Measurements from ENCODE around the gene SP6.

SP6 gene

GRCh38 chr17:47878203-47879027 lies 27.5 kb upstream of the SP6 start:
- Histone ChIP-seq H3K4me1 (ENCODE audit: insufficient read depth, insufficient read length) (peaks cover 22% of the 10 kb centered on the region), H3K27me3 (ENCODE audit: insufficient read depth, insufficient read length) (no peaks in the 10 kb centered on the region), H3K4me3 (ENCODE audit: insufficient read length, low read depth) (no peak overlapping the region), H3K9me3 (ENCODE audit: insufficient read depth, low read length) (no peaks in the 10 kb centered on the region), H3K36me3 (ENCODE audit: insufficient read depth, insufficient read length, low read length) (no peaks in the 10 kb centered on the region), H3K9ac (ENCODE audit: insufficient read length, low read depth) (peak overlapping the region; percentile 0)
- no peak for DNase-seq (ENCODE audit: low read depth, low spot score)
- TF ChIP-seq SUZ12 (IDR thresholded peaks at IDR 0.05; ENCODE audit: extremely low read depth, insufficient read depth, insufficient read length), result no peak
- TF ChIP-seq ZNF274 (IDR thresholded peaks at IDR 0.05; ENCODE audit: low read depth, low read length), result no peak
- TF ChIP-seq YY1 (IDR thresholded peaks at IDR 0.05; ENCODE audit: insufficient read depth, insufficient read length), result no peak

- TF ChIP-seq SUZ12 (IDR thresholded peaks at IDR 0.05; ENCODE audit: extremely low read depth, insufficient read depth, insufficient read length), result no peak
- TF ChIP-seq YY1 (IDR thresholded peaks at IDR 0.05; ENCODE audit: insufficient read depth, insufficient read length), result no peak
- no peak for TF ChIP-seq ZNF274 (IDR thresholded peaks at IDR 0.05; ENCODE audit: low read depth, low read length)
- Histone ChIP-seq H3K9me3 (ENCODE audit: insufficient read depth, low read length) (no peaks in the 10 kb centered on the region), H3K4me1 (ENCODE audit: insufficient read depth, insufficient read length) (peaks cover 27% of the 10 kb centered on the region), H3K27me3 (ENCODE audit: insufficient read depth, insufficient read length) (no peaks in the 10 kb centered on the region), H3K9ac (ENCODE audit: insufficient read length, low read depth) (no peak overlapping the region), H3K4me3 (ENCODE audit: insufficient read length, low read depth) (no peak overlapping the region), H3K36me3 (ENCODE audit: insufficient read depth, insufficient read length, low read length) (no peaks in the 10 kb centered on the region)
- DNase-seq (ENCODE audit: low read depth, low spot score), result no peak
Measured at GRCh38 chr17:47877368-47878034, 26.5 kb upstream of the SP6 start.

GRCh38 chr17:47875011-47875985 lies 24.3 kb upstream of the SP6 start:
- peaks cover 15% of the 10 kb centered on the region for H3K27me3 ChIP-seq (ENCODE audit: insufficient read depth, insufficient read length)
- no peak overlapping the region for H3K9ac ChIP-seq (ENCODE audit: insufficient read length, low read depth)
- no peak for DNase-seq (ENCODE audit: low read depth, low spot score)
- TF ChIP-seq SUZ12 (IDR thresholded peaks at IDR 0.05; ENCODE audit: extremely low read depth, insufficient read depth, insufficient read length) (no peak), YY1 (IDR thresholded peaks at IDR 0.05; ENCODE audit: insufficient read depth, insufficient read length) (no peak)
- H3K36me3 ChIP-seq (ENCODE audit: insufficient read depth, insufficient read length, low read length), result no peaks in the 10 kb centered on the region
- no peak overlapping the region for H3K4me3 ChIP-seq (ENCODE audit: insufficient read length, low read depth)
- H3K4me1 ChIP-seq (ENCODE audit: insufficient read depth, insufficient read length), result peaks cover 27% of the 10 kb centered on the region
- H3K9me3 ChIP-seq (ENCODE audit: insufficient read depth, low read length), result no peaks in the 10 kb centered on the region

GRCh38 chr17:47873200-47874090 lies 22.5 kb upstream of the SP6 start:
- H3K36me3 ChIP-seq (ENCODE audit: insufficient read depth, insufficient read length, low read length), result no peaks in the 10 kb centered on the region
- no peak for DNase-seq (ENCODE audit: low read depth, low spot score)
- no peak overlapping the region for H3K4me3 ChIP-seq (ENCODE audit: insufficient read length, low read depth)
- no peak for TF ChIP-seq YY1 (IDR thresholded peaks at IDR 0.05; ENCODE audit: insufficient read depth, insufficient read length)
- no peak for TF ChIP-seq ZNF274 (IDR thresholded peaks at IDR 0.05; ENCODE audit: low read depth, low read length)
- no peak for TF ChIP-seq SUZ12 (IDR thresholded peaks at IDR 0.05; ENCODE audit: extremely low read depth, insufficient read depth, insufficient read length)
- H3K27me3 ChIP-seq (ENCODE audit: insufficient read depth, insufficient read length), result peaks cover 15% of the 10 kb centered on the region
- no peaks in the 10 kb centered on the region for H3K9me3 ChIP-seq (ENCODE audit: insufficient read depth, low read length)
- peaks cover 29% of the 10 kb centered on the region for H3K4me1 ChIP-seq (ENCODE audit: insufficient read depth, insufficient read length)
- peak overlapping the region; percentile 16 for H3K9ac ChIP-seq (ENCODE audit: insufficient read length, low read depth)

- Histone ChIP-seq H3K36me3 (ENCODE audit: insufficient read depth, insufficient read length, low read length) (no peaks in the 10 kb centered on the region), H3K4me1 (ENCODE audit: insufficient read depth, insufficient read length) (peaks cover 22% of the 10 kb centered on the region), H3K4me3 (ENCODE audit: insufficient read length, low read depth) (peak overlapping the region; percentile 19), H3K27me3 (ENCODE audit: insufficient read depth, insufficient read length) (peaks cover 15% of the 10 kb centered on the region), H3K9ac (ENCODE audit: insufficient read length, low read depth) (peak overlapping the region; percentile 68), H3K9me3 (ENCODE audit: insufficient read depth, low read length) (no peaks in the 10 kb centered on the region)
- peak; percentile 20 for DNase-seq (ENCODE audit: low read depth, low spot score)
- no peak for TF ChIP-seq YY1 (IDR thresholded peaks at IDR 0.05; ENCODE audit: insufficient read depth, insufficient read length)
- TF ChIP-seq ZNF274 (IDR thresholded peaks at IDR 0.05; ENCODE audit: low read depth, low read length), result no peak
- no peak for TF ChIP-seq SUZ12 (IDR thresholded peaks at IDR 0.05; ENCODE audit: extremely low read depth, insufficient read depth, insufficient read length)
Measured at GRCh38 chr17:47872651-47873161, 21.7 kb upstream of the SP6 start.

- TF ChIP-seq YY1 (IDR thresholded peaks at IDR 0.05; ENCODE audit: insufficient read depth, insufficient read length) (no peak), ZNF274 (IDR thresholded peaks at IDR 0.05; ENCODE audit: low read depth, low read length) (no peak), SUZ12 (IDR thresholded peaks at IDR 0.05; ENCODE audit: extremely low read depth, insufficient read depth, insufficient read length) (no peak)
- Histone ChIP-seq H3K9me3 (ENCODE audit: insufficient read depth, low read length) (no peaks in the 10 kb centered on the region), H3K4me1 (ENCODE audit: insufficient read depth, insufficient read length) (peaks cover 18% of the 10 kb centered on the region), H3K27me3 (ENCODE audit: insufficient read depth, insufficient read length) (peaks cover 15% of the 10 kb centered on the region), H3K36me3 (ENCODE audit: insufficient read depth, insufficient read length, low read length) (no peaks in the 10 kb centered on the region), H3K4me3 (ENCODE audit: insufficient read length, low read depth) (peak overlapping the region; percentile 19), H3K9ac (ENCODE audit: insufficient read length, low read depth) (peak overlapping the region; percentile 68)
- DNase-seq (ENCODE audit: low read depth, low spot score), result no peak
Measured at GRCh38 chr17:47872019-47872650, 21.2 kb upstream of the SP6 start.

Measured in NT2/D1 (cell line).